ENCODE results near the gene THYN1.

The THYN1 gene

GRCh38 chr11:134246100-134246499, 7.1 kb downstream of the THYN1 start:
- no peak for DNase-seq

DNA sequence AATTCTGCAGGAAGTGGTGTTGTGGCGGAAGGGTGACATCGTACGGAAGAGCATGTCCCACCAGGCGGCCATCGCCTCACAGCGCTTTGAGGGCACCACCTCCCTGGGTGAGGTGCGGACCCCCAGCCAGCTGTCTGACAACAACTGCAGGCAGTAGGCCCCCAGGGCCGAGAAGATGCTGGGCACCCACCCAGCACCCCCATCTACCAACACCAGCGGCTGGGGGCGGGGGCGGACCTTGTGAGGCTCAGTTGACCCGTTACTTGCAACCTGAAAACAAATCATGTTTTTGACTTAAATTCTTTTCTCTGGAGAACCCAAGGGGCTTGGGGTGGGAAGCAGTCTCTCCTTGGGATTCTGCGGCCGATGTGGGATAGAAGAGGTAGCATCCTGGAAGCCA, 7.7 kb downstream of the THYN1 start:
- no peak for DNase-seq

DNA sequence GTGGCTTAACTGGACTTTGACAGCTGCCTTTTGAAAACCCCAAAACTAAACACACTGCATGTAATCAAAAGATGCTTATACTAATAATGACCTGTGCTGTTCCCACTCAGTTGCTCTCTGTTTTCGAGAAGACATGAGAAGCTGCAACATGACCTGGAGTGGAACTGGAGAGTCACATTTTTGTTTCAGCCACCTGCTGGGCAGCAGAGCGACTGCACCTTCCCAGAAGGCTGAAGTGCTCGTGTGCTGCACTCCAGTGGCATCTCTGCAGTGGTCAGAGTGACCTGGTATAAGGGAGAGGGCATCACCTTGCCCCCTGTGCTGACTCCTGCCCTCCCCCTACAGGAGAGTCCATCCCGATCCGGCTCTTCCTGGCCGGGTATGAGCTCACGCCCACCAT, 8.6 kb downstream of the THYN1 start:
- no peak for DNase-seq

DNA sequence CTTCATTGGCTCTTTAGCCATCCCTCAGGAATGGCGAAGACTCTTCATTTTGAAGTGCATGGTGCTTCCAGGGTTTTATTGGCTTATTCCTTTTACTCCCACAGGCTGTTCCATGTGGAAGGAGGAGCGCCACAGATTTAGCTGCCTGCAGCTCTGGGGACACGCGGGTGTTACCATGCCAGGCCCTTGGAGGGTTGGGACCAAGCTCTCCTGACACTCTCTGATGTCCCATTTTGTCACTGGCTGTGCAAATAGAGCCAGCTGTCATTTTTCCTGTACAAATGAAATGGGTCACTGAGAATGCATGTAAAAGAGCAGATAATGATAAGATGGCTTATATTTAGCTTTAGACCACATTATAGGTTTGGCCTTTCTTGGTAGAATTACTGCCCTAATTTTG, 9.2 kb downstream of the THYN1 start:
- no peak for DNase-seq

GRCh38 chr11:134242376-134242775, 10.8 kb downstream of the THYN1 start:
- DNase-seq, result no peak

DNA sequence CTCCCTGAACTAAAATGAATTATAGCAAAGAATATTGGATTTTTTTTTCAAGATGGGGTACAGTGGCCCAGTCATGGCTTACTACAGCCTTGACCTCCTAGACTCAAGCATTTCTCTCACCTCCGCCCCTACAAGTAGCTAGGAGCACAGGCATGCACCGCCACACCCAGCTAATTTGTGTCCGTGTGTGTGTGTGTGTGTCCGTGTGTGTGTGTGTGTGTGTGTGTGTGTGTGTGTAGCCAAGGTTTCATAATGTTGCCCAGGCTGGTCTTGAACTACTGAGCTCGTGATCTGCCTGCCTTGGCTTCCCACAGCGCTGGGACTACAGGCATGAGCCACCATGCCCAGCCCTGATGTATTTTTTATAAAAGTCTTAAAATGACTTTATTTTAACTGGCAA, 12.6 kb downstream of the THYN1 start:
- no peak for DNase-seq

GRCh38 chr11:134238956-134239355, 14.2 kb downstream of the THYN1 start:
- DNase-seq, result no peak

GRCh38 chr11:134237557-134237922, 15.6 kb downstream of the THYN1 start:
- DNase-seq, result no peak

GRCh38 chr11:134236834-134237556, 16.2 kb downstream of the THYN1 start:
- DNase-seq, result no peak

- no peak for DNase-seq
These were observed 17.8 kb downstream of the THYN1 start for GRCh38 chr11:134235399-134235798.

GRCh38 chr11:134233729-134234179, 19.4 kb downstream of the THYN1 start:
- DNase-seq, result no peak

DNA sequence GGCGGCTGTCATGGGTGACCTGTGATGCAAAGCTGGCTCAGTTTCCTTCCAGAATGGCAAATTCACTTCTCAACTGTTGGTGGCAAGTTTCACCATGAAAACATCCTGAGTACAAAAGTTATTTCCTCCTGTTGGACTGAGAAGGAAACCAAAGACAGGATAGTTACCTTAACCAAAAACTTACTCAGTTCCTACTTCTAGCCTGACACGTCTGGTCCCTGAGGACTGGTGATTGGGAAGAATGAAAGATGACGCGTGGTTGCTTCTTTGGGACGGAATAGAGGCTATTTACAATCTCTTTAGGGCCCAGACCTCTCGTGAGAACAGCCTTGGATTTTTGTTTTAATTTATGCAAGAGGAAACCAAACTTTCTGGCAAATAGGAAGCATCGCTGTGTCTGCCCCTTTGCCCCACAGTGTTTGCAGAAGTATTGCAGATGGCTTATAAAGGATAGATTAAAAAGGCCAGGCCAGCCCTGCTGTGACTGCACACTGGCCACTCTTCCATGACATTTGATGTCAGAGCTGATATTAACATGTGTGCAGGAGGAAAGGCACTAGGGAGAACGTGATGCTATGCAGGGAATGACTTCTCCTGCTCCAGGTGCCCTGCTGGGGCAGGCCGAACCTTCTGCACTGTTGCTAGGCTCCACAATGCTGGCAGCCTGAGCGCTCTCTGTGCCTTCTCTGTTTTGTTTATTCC, 21.0 kb downstream of the THYN1 start:
- DNase-seq, result no peak

DNA sequence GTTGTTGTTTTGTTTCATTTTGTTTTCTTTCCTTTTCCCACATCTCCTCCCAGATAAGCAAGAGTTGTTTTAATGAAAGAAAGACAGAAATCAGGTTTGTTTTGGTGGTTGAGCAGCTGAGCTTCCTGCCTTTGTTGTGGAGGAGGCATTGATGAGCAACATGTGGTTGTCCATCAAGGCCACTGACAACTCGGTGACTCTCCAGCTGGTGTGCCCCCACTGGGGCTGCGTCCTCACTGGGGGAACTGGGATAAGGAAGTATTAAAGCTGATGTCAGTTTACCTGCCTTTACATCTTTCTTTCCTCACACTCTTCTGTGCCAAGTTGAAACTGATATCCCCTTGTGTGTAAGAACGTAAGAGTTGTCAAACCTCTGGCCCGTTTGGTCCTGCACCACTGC, 22.8 kb downstream of the THYN1 start:
- no peak for DNase-seq

- DNase-seq, result no peak
These were observed 23.9 kb downstream of the THYN1 start for GRCh38 chr11:134229126-134229790.

DNA sequence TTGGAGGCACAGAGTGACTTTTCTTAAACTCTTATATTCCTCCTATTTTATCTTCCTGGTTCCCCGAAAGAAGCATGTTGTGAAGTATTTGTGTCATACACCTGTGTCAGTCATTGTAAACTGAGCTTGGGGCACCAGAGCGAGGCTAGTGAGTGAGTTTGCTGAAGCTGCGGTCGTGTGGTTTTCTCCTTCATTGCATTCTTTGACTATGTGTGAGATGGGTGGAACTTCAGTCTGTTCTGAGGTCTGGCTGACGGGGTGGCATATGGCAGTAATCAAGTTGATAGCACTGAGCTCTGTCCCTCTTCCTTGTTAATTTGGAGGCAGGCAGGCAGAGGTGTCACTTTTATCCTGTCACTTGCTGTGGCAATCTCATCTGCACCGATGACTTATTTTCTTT, 24.5 kb downstream of the THYN1 start:
- DNase-seq, result no peak

DNA sequence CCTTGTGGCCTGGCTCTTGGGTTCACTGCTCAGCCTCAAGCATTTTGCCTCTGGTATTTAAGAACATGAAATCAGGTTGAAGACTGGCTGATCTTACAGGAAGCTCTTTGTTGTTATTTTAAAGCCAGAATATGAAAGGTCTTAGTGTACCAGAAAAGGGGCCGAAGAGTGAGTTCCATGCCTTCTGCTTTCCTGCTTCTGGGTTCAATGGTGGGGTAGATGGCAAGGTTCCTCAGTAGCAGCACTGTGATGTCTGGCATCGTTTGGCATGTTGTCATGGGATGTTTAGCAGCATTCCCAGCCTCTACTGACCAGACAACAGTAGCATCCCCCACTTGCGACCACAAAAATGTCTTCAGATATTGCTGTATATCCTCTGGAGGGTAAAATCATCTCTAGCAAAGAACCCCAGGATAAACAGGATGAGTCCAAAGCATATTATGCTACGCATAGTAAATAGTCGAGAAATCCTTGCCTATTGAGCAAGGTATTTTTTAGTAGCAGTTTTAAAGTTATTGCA, 26.3 kb downstream of the THYN1 start:
- DNase-seq, result no peak

DNA sequence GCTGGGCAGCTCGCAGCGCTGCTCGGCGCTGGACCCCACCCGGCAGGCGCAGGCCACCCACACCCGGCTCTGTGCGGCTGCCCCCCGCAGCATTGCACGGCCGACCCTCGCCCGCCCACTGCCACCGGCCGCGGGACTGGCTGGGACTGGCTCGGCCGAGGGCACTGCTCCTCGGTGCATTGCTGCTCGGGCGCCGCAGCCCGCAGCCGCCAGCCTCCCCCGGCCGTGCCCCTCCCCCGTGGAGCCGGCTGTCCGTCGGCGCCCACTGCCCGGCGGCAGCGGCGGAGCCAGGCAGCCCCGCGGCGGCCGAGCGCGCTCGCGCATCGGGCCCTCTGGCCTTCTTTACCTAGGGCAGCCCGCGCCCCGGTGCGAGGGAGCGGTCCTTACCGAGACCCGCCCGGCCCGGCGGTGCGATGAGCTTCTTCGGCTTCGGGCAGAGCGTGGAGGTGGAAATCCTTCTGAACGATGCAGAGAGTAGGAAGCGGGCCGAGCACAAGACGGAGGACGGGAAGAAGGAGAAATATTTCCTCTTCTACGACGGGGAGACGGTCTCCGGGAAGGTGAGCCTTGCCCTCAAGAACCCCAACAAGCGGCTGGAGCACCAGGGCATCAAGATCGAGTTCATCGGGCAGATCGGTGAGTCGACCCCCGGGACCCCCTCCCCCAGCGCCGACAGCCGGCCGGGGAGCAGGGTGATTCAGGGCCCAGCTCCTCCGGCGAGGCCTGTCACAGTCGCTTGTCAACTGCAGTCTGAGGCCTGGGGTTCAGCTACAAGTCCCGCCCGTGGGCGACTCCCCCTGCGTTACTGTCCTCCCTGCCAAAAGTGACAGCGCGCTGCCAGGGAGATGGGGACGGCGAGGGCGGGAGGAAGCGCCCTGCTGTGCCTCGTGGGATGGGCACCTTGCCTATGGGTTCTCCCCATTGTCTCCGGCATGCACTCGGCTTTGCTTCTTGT, 28.2 kb downstream of the THYN1 start:
- peak; percentile 71 for DNase-seq

DNA sequence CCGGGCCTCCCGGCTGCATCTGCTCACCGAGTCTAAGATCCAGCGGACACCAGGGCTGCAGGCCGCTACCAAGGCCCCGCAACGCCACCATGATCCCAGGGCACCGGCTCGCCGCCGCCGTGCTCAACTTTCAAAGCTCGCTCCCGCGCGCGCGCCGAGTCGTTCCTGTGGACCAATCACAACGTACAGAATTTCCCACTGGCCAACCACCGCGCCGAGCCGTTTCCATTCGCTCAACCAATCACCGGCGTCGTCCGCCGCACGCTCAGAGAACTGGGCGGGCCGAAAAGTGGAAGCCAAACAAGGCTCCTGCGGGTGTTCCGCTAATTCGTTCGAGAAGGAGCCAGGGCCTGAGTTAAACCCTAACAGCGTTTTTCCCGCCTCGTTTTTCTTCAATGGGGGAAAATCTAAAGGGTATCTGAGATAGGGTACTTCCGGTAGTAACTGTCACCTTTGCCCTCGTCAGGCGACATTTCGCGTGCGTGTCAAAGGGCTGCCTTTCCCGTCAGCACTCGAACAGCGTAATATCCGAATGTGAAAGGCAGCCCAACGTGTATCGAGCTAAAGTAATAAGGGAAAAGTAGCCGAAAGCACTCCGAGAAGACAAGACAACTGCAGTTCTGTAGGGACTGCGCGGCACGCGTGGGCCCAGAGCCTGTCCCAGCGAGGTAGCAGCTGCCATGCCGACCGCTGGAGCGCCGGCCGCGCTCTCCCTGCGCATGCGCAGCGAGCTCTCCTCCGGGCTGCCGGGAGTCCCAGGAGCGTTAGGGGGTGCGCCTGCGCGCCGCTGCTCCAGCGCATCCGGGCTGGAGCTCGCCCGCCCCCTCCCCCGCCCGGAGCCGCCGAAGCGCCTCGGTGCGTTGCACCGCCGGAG, 29.1 kb downstream of the THYN1 start, which contains the start of the genes NCAPD3 and VPS26B:
TSS of gene NCAPD3 (minus strand) at position 132 of the 874 bp plus-strand sequence. CDS start at position 91, 41 bp downstream.
TSS of gene VPS26B (plus strand) at position 836 of the 874 bp plus-strand sequence. CDS start 452 bp downstream, outside the sequence.
- peak; percentile 97 for DNase-seq

DNA sequence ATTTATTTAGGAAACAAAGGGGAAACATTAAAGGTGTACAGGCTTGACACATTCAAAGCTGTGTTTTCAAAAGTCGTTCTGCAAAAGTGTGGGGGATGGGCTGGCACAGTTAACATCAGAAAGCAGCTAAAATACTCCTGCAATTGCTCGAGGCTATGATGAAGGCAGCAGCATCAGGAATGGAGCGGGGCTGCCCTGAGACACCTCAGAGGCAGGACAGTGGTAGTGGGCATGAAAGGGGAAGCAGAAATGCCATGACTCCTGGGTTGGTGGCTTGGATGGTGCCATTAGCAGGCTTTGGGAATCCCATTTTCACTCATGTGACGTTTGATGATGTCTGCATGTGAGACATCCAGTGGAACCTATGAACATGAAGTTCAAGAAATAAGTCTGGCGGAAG, 30.0 kb downstream of the THYN1 start:
- no peak for DNase-seq

- DNase-seq, result no peak
These were observed 36.3 kb downstream of the THYN1 start for GRCh38 chr11:134216816-134217215.

- no peak for DNase-seq
These were observed 37.3 kb downstream of the THYN1 start for GRCh38 chr11:134215836-134216235.

Measured in activated naive CD4-positive, alpha-beta T cell treated with anti-CD3 and anti-CD28 coated beads, Interleukin-2, amount 50 U/mL, for 16 hours (primary cell).